Vagina (tissue), 2 donors: ENCODE measurements around the gene HERC4.

Source experiments
- CTCF ChIP-seq, 3 experiments: fragments of 450-650 bp in 2 of 3; fragments of 200-600 bp in 1 of 3; sonication (generic) in 1 of 3; IDR thresholded peaks; one replicate each; pipeline ENCODE4 v1.5.1; 2017 to 2019; ENCODE audit warnings: antibody characterized with exemption in 3 of 3, mild to moderate bottlenecking in 2 of 3, moderate library complexity in 2 of 3
- POLR2A ChIP-seq, 2 donors: fragments of 450-650 bp; IDR thresholded peaks; one replicate each; pipeline ENCODE4 v1.6.1; 2017; ENCODE audit warnings: antibody characterized with exemption in 2 of 2, mild to moderate bottlenecking in 2 of 2, moderate library complexity in 2 of 2
- POLR2AphosphoS5 ChIP-seq, 2 donors: sonication (generic); formaldehyde crosslinking; IDR thresholded peaks; one replicate each; pipeline ENCODE4 v1.9.0; 2017; ENCODE audit warnings: antibody characterized with exemption in 2 of 2, mild to moderate bottlenecking in 2 of 2, low read depth in 1 of 2; ENCODE audit not compliant: insufficient read depth in 1 of 2

- TF ChIP-seq CTCF (IDR thresholded peaks at IDR 0.05) (no peak), POLR2A (IDR thresholded peaks at IDR 0.05) (no peak), POLR2AphosphoS5 (IDR thresholded peaks at IDR 0.05; ENCODE audit: insufficient read depth in 1 of 2, low read depth in 1 of 2) (no peak)
These were observed 96.3 kb downstream of the HERC4 start for GRCh38 chr10:67978749-67979148.
